Measurements from ENCODE around the gene CCNQ. TPM values are rescaled to one million over a fixed set of nuclear protein-coding genes. Genes with fewer than 3 reads are reported as not detected.

The CCNQ gene
- total RNA-seq, 3 donors from 2014 or later, result 13.1 to 19.9 (median 16.0) TPM

- peak in 1 of 3 donors; percentile 20 for DNase-seq
- H3K36me3 ChIP-seq (ENCODE audit: low read depth), result no peaks in the 10 kb centered on the region
- H3K4me3 ChIP-seq, result no peak overlapping the region
- no peak for TF ChIP-seq CTCF (IDR thresholded peaks at IDR 0.05)
- peaks cover 5% of the 10 kb centered on the region for H3K4me1 ChIP-seq (ENCODE audit: low read depth)
- ATAC-seq, result no peak
- intact Hi-C loops (cut with DNase I, micrococcal nuclease), result no loop called here
- no peaks in the 10 kb centered on the region for H3K9me3 ChIP-seq
Measured at GRCh38 chrX:153595859-153596857, 2.8 kb downstream of the CCNQ start.

- intact Hi-C loops (cut with DNase I, micrococcal nuclease), result no loop called here
- Histone ChIP-seq H3K4me3 (no peak overlapping the region), H3K36me3 (ENCODE audit: low read depth) (no peaks in the 10 kb centered on the region), H3K9me3 (no peaks in the 10 kb centered on the region), H3K4me1 (ENCODE audit: low read depth) (peaks cover 5% of the 10 kb centered on the region)
- DNase-seq (peak in 1 of 3 donors; percentile 41), ATAC-seq (no peak)
- TF ChIP-seq CTCF (IDR thresholded peaks at IDR 0.05), result no peak
Measured at GRCh38 chrX:153595387-153595786, 3.6 kb downstream of the CCNQ start.

DNA sequence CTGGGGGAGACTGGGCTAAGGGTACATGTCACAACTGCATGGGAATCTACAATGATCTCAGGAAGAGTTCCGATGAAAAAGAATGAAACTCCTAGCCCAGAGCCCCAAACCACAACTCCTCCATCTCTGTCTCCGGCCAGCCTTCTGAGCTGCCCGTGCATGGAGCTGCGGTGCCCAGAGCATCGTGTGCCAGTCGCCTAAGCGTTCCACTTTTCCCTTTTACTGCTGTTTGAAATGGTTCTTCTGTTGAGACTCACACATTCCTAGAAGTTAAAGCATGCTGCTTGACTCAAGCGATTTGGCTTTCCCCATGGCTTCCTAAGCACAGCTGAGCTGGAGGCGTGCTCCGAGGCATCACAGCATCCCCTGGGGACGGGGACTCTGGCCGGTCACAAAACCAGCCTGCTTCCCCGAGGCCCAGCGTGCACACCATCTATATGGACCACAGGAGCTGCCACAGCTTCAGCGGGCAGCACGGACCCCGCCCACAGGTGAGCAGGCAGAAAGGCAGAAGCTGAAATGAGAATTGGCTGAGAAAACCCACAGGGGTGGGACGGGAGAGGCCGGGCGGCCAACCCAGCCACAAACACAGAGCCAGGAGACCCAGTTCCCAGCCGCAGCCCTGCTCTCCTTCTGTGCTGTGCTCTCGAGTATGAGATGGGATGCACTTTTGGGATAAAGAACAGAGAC, 5.0 kb downstream of the CCNQ start:
- intact Hi-C loops (cut with DNase I, micrococcal nuclease), result no loop called here
- no peak overlapping the region for H3K4me3 ChIP-seq
- no peak for ATAC-seq
- H3K4me1 ChIP-seq (ENCODE audit: low read depth), result peaks cover 5% of the 10 kb centered on the region
- DNase-seq, result no peak
- H3K9me3 ChIP-seq, result no peaks in the 10 kb centered on the region
- no peaks in the 10 kb centered on the region for H3K36me3 ChIP-seq (ENCODE audit: low read depth)
- no peak for TF ChIP-seq CTCF (IDR thresholded peaks at IDR 0.05)

- intact Hi-C loops (cut with DNase I, micrococcal nuclease), result no loop called here
- Histone ChIP-seq H3K36me3 (ENCODE audit: low read depth) (no peaks in the 10 kb centered on the region), H3K9me3 (no peaks in the 10 kb centered on the region), H3K4me3 (no peak overlapping the region), H3K4me1 (ENCODE audit: low read depth) (peaks cover 5% of the 10 kb centered on the region)
- ATAC-seq (no peak), DNase-seq (no peak)
- no peak for TF ChIP-seq CTCF (IDR thresholded peaks at IDR 0.05)
Measured at GRCh38 chrX:153592966-153593688, 5.8 kb downstream of the CCNQ start.

- DNase-seq (no peak), ATAC-seq (no peak)
- H3K36me3 ChIP-seq (ENCODE audit: low read depth), result no peaks in the 10 kb centered on the region
- intact Hi-C loops (cut with DNase I, micrococcal nuclease), result no loop called here
- no peaks in the 10 kb centered on the region for H3K9me3 ChIP-seq
- peaks cover 5% of the 10 kb centered on the region for H3K4me1 ChIP-seq (ENCODE audit: low read depth)
- H3K4me3 ChIP-seq, result no peak overlapping the region
- TF ChIP-seq CTCF (IDR thresholded peaks at IDR 0.05), result no peak
Measured at GRCh38 chrX:153592091-153592833, 6.7 kb downstream of the CCNQ start.

Data from mucosa of descending colon (tissue), 3 donors.